HK-2 (cell line): ENCODE data around the gene CSH1.
A peak's percentile ranks its signal among the peaks of the same experiment; 100 is the strongest.
"Not testable (repeated sequence)": the region's sequence is repeated elsewhere in the genome, so short reads cannot be mapped to it uniquely, and the experiment has no call there.

ENCODE experiments used
- DNase-seq: peaks from one replicate; pipeline ENCODE4 v3.0.0-alpha.2; 2018; ENCODE audit not compliant: unreplicated experiment

The CSH1 gene

GRCh38 chr17:63928966-63929695 is 32.8 kb upstream of the CSH1 start:
- no peak for DNase-seq

GRCh38 chr17:63928172-63928666 is 31.8 kb upstream of the CSH1 start:
- no peak for DNase-seq

GRCh38 chr17:63927464-63928171 is 31.2 kb upstream of the CSH1 start:
- DNase-seq, result no peak

- no peak for DNase-seq
Measured at GRCh38 chr17:63926164-63926563, 29.8 kb upstream of the CSH1 start.

- DNase-seq, result no peak
Measured at GRCh38 chr17:63925615-63926014, 29.2 kb upstream of the CSH1 start.

- not testable (repeated sequence) for DNase-seq
Measured at GRCh38 chr17:63922402-63922801, 26.0 kb upstream of the CSH1 start.

- DNase-seq, result not testable (repeated sequence)
Measured at GRCh38 chr17:63920779-63921178, 24.4 kb upstream of the CSH1 start.

GRCh38 chr17:63920050-63920449 is 23.7 kb upstream of the CSH1 start:
- DNase-seq, result not testable (repeated sequence)

GRCh38 chr17:63919311-63919723 is 22.9 kb upstream of the CSH1 start:
- DNase-seq, result peak; percentile 58

- not testable (repeated sequence) for DNase-seq
Measured at GRCh38 chr17:63918789-63919305, 22.5 kb upstream of the CSH1 start, which contains the start of gene GH1. Gene GH1 (minus strand): TSS chr17:63918839. CDS start chr17:63918776, 63 bp downstream.

GRCh38 chr17:63918305-63918704 is 21.9 kb upstream of the CSH1 start:
- DNase-seq, result no peak

- DNase-seq, result no peak
Measured at GRCh38 chr17:63917646-63918045, 21.3 kb upstream of the CSH1 start.

- not testable (repeated sequence) for DNase-seq
Measured at GRCh38 chr17:63917206-63917605, 20.8 kb upstream of the CSH1 start.

GRCh38 chr17:63916566-63917185 is 20.3 kb upstream of the CSH1 start:
- no peak for DNase-seq

- not testable (repeated sequence) for DNase-seq
Measured at GRCh38 chr17:63915753-63916152, 19.4 kb upstream of the CSH1 start.

GRCh38 chr17:63914471-63914870 is 18.1 kb upstream of the CSH1 start:
- DNase-seq, result no peak

- DNase-seq, result peak; percentile 51
Measured at GRCh38 chr17:63911657-63912100, 15.3 kb upstream of the CSH1 start.

GRCh38 chr17:63911041-63911635 is 14.8 kb upstream of the CSH1 start, which contains the start of gene CSHL1:
Gene CSHL1 (minus strand): TSS chr17:63911258. CDS start chr17:63911196, 62 bp downstream.
- no peak for DNase-seq

- DNase-seq, result no peak
Measured at GRCh38 chr17:63910096-63910495, 13.7 kb upstream of the CSH1 start.

- not testable (repeated sequence) for DNase-seq
Measured at GRCh38 chr17:63909586-63909985, 13.2 kb upstream of the CSH1 start.

GRCh38 chr17:63907161-63907778 is 10.9 kb upstream of the CSH1 start:
- not testable (repeated sequence) for DNase-seq
